IMR-90 (cell line): ENCODE data around the gene CNPY4. TPM values are rescaled to one million over a fixed set of nuclear protein-coding genes. Genes with fewer than 3 reads are reported as not detected.

Source experiments
- ATAC-seq: fragments of 200-7000 bp; cut with Tn5 transposase; 2 replicates; pipeline ENCODE4 v1.9.1; 2020; ENCODE audit warnings: low read depth, mild to moderate bottlenecking, moderate library complexity
- BruUV-seq: library from RNA; stranded (reverse); fragments of 400-500 nt; replicated peaks from 2 replicates; lab custom pipeline; 2021; lab: Mats Ljungman, UMichigan
- CTCF ChIA-PET: fragments of 300-600 bp; formaldehyde crosslinking; extraction: SDS; loops from one replicate; lab custom pipeline; 2021; ENCODE audit warnings: antibody characterized with exemption; lab: Yijun Ruan, JAX
- POLR2A ChIA-PET: fragments of 300-600 bp; sonication (Branson Sonifier 250); formaldehyde crosslinking; loops from one replicate; lab custom pipeline; 2022; ENCODE audit warnings: antibody characterized with exemption; ENCODE audit not compliant: unreplicated experiment; lab: Charles Lee
- DNase-seq: peaks from one replicate; pipeline ENCODE4 v3.0.0; 2013
- H2AFZ ChIP-seq: replicated peaks from 2 replicates; pipeline ENCODE3; 2013; ENCODE audit warnings: low read length, mild to moderate bottlenecking; ENCODE audit not compliant: poor library complexity
- H2AK5ac ChIP-seq: 2 replicates; pipeline ENCODE4 v1.6.1; 2013; ENCODE audit warnings: low read depth, low read length, inconsistent platforms
- H2AK9ac ChIP-seq: replicated peaks from 2 replicates; pipeline ENCODE3; 2013; ENCODE audit warnings: mild to moderate bottlenecking, low read depth, low read length, moderate library complexity; ENCODE audit not compliant: poor library complexity
- H2BK120ac ChIP-seq: 2 replicates; pipeline ENCODE4 v1.6.1; 2013; ENCODE audit warnings: low read depth, low read length, inconsistent platforms
- H2BK15ac ChIP-seq: 3 replicates; pipeline ENCODE4 v1.6.1; 2013; ENCODE audit warnings: low read depth, low read length, inconsistent platforms
- H2BK20ac ChIP-seq: 2 replicates; pipeline ENCODE4 v1.6.1; 2013; ENCODE audit warnings: low read depth, mild to moderate bottlenecking, inconsistent platforms, low read length, moderate library complexity
- H2BK5ac ChIP-seq: 2 replicates; pipeline ENCODE4 v1.6.1; 2013; ENCODE audit warnings: mild to moderate bottlenecking, low read depth, low read length, inconsistent platforms; ENCODE audit not compliant: poor library complexity, severe bottlenecking
- H3K14ac ChIP-seq: replicated peaks from 2 replicates; pipeline ENCODE4 v1.6.1; 2013; ENCODE audit warnings: low read depth, low read length, inconsistent platforms
- H3K18ac ChIP-seq: 2 replicates; pipeline ENCODE4 v1.6.1; 2013; ENCODE audit warnings: low read depth, low read length, control low read depth
- H3K23ac ChIP-seq: 2 replicates; pipeline ENCODE4 v1.6.1; 2013; ENCODE audit warnings: low read depth, low read length, inconsistent platforms
- H3K27ac ChIP-seq: 2 replicates; pipeline ENCODE4 v1.5.1; 2013; ENCODE audit warnings: mild to moderate bottlenecking, control low read depth, low read length; ENCODE audit not compliant: insufficient read depth
- H3K27me3 ChIP-seq: 2 replicates; pipeline ENCODE4 v1.6.1; 2013; ENCODE audit warnings: low read length; ENCODE audit not compliant: control insufficient read depth, insufficient read depth
- H3K36me3 ChIP-seq: 2 replicates; pipeline ENCODE4 v1.6.1; 2013; ENCODE audit warnings: low read length, mixed read lengths; ENCODE audit not compliant: control insufficient read depth, insufficient read depth
- H3K4ac ChIP-seq: 2 replicates; pipeline ENCODE4 v1.6.1; 2013; ENCODE audit warnings: low read depth, low read length, inconsistent platforms
- H3K4me1 ChIP-seq: 2 replicates; pipeline ENCODE4 v1.6.1; 2013; ENCODE audit warnings: low read length, mixed read lengths; ENCODE audit not compliant: control insufficient read depth, insufficient read depth
- H3K4me2 ChIP-seq: 2 replicates; pipeline ENCODE4 v1.6.1; 2013; ENCODE audit warnings: low read depth, mild to moderate bottlenecking, control low read depth, low read length, moderate library complexity
- H3K4me3 ChIP-seq: 2 replicates; pipeline ENCODE4 v1.5.1; 2013; ENCODE audit warnings: low read depth, mild to moderate bottlenecking, control low read depth, low read length, moderate library complexity; ENCODE audit not compliant: insufficient read depth
- H3K56ac ChIP-seq: 2 replicates; pipeline ENCODE4 v1.6.1; 2013; ENCODE audit warnings: low read length, inconsistent platforms; ENCODE audit not compliant: insufficient read depth; ENCODE audit errors: extremely low read depth
- H3K79me1 ChIP-seq, 2 experiments: 2 replicates each; pipeline ENCODE4 v1.6.1; 2013; ENCODE audit warnings: low read length in 2 of 2, inconsistent platforms in 1 of 2, low read depth in 1 of 2
- H3K9ac ChIP-seq: 2 replicates; pipeline ENCODE4 v1.6.1; 2013; ENCODE audit warnings: low read depth, low read length, control low read depth
- H3K9me1 ChIP-seq: 2 replicates; pipeline ENCODE4 v1.6.1; 2013; ENCODE audit warnings: low read length, inconsistent platforms; ENCODE audit not compliant: insufficient read depth
- H3K9me3 ChIP-seq: 2 replicates; pipeline ENCODE4 v1.6.1; 2013; ENCODE audit warnings: low read length; ENCODE audit not compliant: control insufficient read depth, insufficient read depth
- H4K20me1 ChIP-seq: 2 replicates; pipeline ENCODE4 v1.6.1; 2013; ENCODE audit warnings: low read length, inconsistent platforms; ENCODE audit not compliant: insufficient read depth
- H4K5ac ChIP-seq: 2 replicates; pipeline ENCODE4 v1.6.1; 2013; ENCODE audit warnings: mild to moderate bottlenecking, low read depth, low read length, control low read depth
- H4K8ac ChIP-seq, 2 experiments: 2 replicates each; pipeline ENCODE4 v1.6.1; 2013; ENCODE audit warnings: low read depth in 2 of 2, low read length in 2 of 2, control low read depth in 1 of 2, inconsistent platforms in 1 of 2
- H4K91ac ChIP-seq: 2 replicates; pipeline ENCODE4 v1.6.1; 2013; ENCODE audit warnings: low read depth, low read length, inconsistent platforms; ENCODE audit not compliant: insufficient read depth
- BHLHE40 ChIP-seq: fragments of 150-350 bp; IDR thresholded peaks from 2 replicates; pipeline ENCODE4 v1.6.1; 2016; ENCODE audit warnings: mild to moderate bottlenecking, low read depth, low read length
- CEBPB ChIP-seq: IDR thresholded peaks from 2 replicates; pipeline ENCODE4 v1.6.1; 2012; ENCODE audit warnings: low read depth, low read length, improper control_type of control experiment
- CHD1 ChIP-seq: IDR thresholded peaks from 2 replicates; pipeline ENCODE4 v1.6.1; 2012; ENCODE audit warnings: low read depth, low read length, improper control_type of control experiment
- FOS ChIP-seq: fragments of 150-350 bp; IDR thresholded peaks from 2 replicates; pipeline ENCODE4 v1.6.1; 2016; ENCODE audit warnings: low read depth, low read length
- MAFK ChIP-seq: IDR thresholded peaks from 2 replicates; pipeline ENCODE4 v1.6.1; 2012; ENCODE audit warnings: low read depth, low read length, improper control_type of control experiment
- MAZ ChIP-seq: IDR thresholded peaks from 2 replicates; pipeline ENCODE4 v1.6.1; 2012; ENCODE audit warnings: low read depth, mild to moderate bottlenecking, low read length, improper control_type of control experiment, moderate library complexity, borderline replicate concordance
- MXI1 ChIP-seq: IDR thresholded peaks from 2 replicates; pipeline ENCODE4 v1.6.1; 2012; ENCODE audit warnings: low read depth, mild to moderate bottlenecking, low read length, moderate library complexity, borderline replicate concordance
- NFE2L2 ChIP-seq: fragments of 150-350 bp; IDR thresholded peaks from 2 replicates; pipeline ENCODE4 v1.6.1; 2016; ENCODE audit warnings: low read depth, mild to moderate bottlenecking, low read length
- POLR2A ChIP-seq: IDR thresholded peaks from 2 replicates; pipeline ENCODE4 v1.6.1; 2012; ENCODE audit warnings: mild to moderate bottlenecking, low read depth, low read length
- RAD21 ChIP-seq: IDR thresholded peaks from 2 replicates; pipeline ENCODE4 v1.6.1; 2012; ENCODE audit warnings: low read length, improper control_type of control experiment
- RCOR1 ChIP-seq: IDR thresholded peaks from 2 replicates; pipeline ENCODE4 v1.6.1; 2012; ENCODE audit warnings: mild to moderate bottlenecking, low read length, improper control_type of control experiment; ENCODE audit not compliant: insufficient replicate concordance
- RFX5 ChIP-seq: IDR thresholded peaks from 2 replicates; pipeline ENCODE4 v1.8.0; 2012; ENCODE audit warnings: low read depth, mild to moderate bottlenecking, low read length, moderate library complexity
- SMC3 ChIP-seq: fragments of 150-350 bp; IDR thresholded peaks from 2 replicates; pipeline ENCODE4 v1.6.1; 2016; ENCODE audit warnings: low read depth, mild to moderate bottlenecking, antibody characterized with exemption, low read length, moderate library complexity
- WGBS, 2 experiments: methylation state at CpG; one replicate each; pipeline versions ENCODE4 v1.1.5 to v1.1.7; 2013; ENCODE audit warnings: missing lambda C conversion rate in 2 of 2; ENCODE audit not compliant: insufficient read length in 1 of 2; ENCODE audit errors: extremely low coverage in 2 of 2; 5-methylcytosine and 5-hydroxymethylcytosine counted together
- dilution Hi-C: fragments of 300-500 bp; cut with HindIII; formaldehyde crosslinking; loops from one replicate; pipeline ENCODE4 v1.14.3; 2018; ENCODE audit warnings: low sequenced_read_pairs; ENCODE audit not compliant: unreplicated experiment
- in situ Hi-C: fragments of 300-500 bp; cut with MboI; formaldehyde crosslinking; loops from 3 replicates; pipeline ENCODE4 v1.14.3; 2019; ENCODE audit warnings: low sequenced_read_pairs, inconsistent platforms, mixed read lengths
- intact Hi-C: fragments of 100-400 bp; cut with micrococcal nuclease; formaldehyde crosslinking; loops from 2 replicates; pipeline ENCODE4 v1.10.0; 2022
- polyA plus RNA-seq, 3 experiments: library from polyadenylated mRNA; depleted of rRNA; stranded (reverse); fragments of >200 nt; gene quantifications; 2 replicates each; pipeline ENCODE4 v1.2.3, GENCODE V29; 2012; ENCODE audit warnings: low replicate concordance in 1 of 3
- total RNA-seq: library from RNA; depleted of rRNA; stranded (reverse); fragments of >200 nt; gene quantifications from 2 replicates; pipeline ENCODE4 v1.2.3, GENCODE V29; 2012
- TF ChIP-seq, protein P1 (sequence below): conservative IDR thresholded peaks from 2 replicates; pipeline ENCODE4 v1.5.1; 2012; ENCODE audit warnings: mild to moderate bottlenecking, low read depth, low read length, improper control_type of control experiment
- TF ChIP-seq, protein P2 (sequence below): fragments of 150-350 bp; IDR thresholded peaks from 2 replicates; pipeline ENCODE4 v1.6.1; 2016; ENCODE audit warnings: low read depth, mild to moderate bottlenecking, low read length, moderate library complexity, borderline replicate concordance

The CNPY4 gene
- total and polyA plus RNA-seq, 2 of the 4 experiments (the other 2 are of a cell fraction): 13.3 to 21.9 TPM

- peak overlapping the region; percentile 49 for H2AFZ ChIP-seq
- peaks cover 55% of the 10 kb centered on the region for H3K36me3 ChIP-seq
- H2AK5ac ChIP-seq: peak overlapping the region; percentile 27; the same call in 1 of the 2 replicates
- peaks cover 15% of the 10 kb centered on the region for H3K4me1 ChIP-seq
- H4K8ac ChIP-seq: peak overlapping the region in 1 of 2 experiments; percentile 11; a peak in 1 of 4 replicates
- H3K18ac ChIP-seq: no peak overlapping the region
- ChIA-PET CTCF (interaction anchor here (0.9 to 1.6 kb wide), 2 partner anchors 9 to 113 kb away, joined by 3 to 5 read pairs; no protein-coding TSS in a partner anchor), POLR2A (no interaction called here)
- no peak overlapping the region for H3K4me3 ChIP-seq
- no peak overlapping the region; the same call in 1 of the 2 replicates for H3K27ac ChIP-seq
- dilution Hi-C loops: no loop called here
- intact Hi-C loops: no loop called here
- peaks cover 13% of the 10 kb centered on the region for H3K9me1 ChIP-seq
- H2AK9ac ChIP-seq: no peak overlapping the region
- BruUV-seq: TSS peak; percentile 90
- H2BK120ac ChIP-seq: no peak overlapping the region
- H3K27me3 ChIP-seq: no peaks in the 10 kb centered on the region
- 64% methylated on average over 3 of the region's 19 CpGs; no CpG with 5 or more reads in 1 of the 2 experiments for WGBS, 2 experiments
- no peak overlapping the region for H3K4me2 ChIP-seq
- peaks cover 32 to 74% of the 10 kb centered on the region in 2 experiments for H3K79me1 ChIP-seq
- no peak overlapping the region for H3K14ac ChIP-seq
- ATAC-seq (no peak), DNase-seq (peak; percentile 37)
- no peak overlapping the region for H2BK20ac ChIP-seq
- H3K4ac ChIP-seq: peak overlapping the region; percentile 69; the same call in 1 of the 2 replicates
- peak overlapping the region; percentile 12; the same call in 1 of the 2 replicates for H3K23ac ChIP-seq
- no peak overlapping the region for H3K56ac ChIP-seq
- no peak overlapping the region for H2BK15ac ChIP-seq
- no peak overlapping the region for H4K91ac ChIP-seq
- H3K9me3 ChIP-seq: no peaks in the 10 kb centered on the region
- no peak overlapping the region for H3K9ac ChIP-seq
- in situ Hi-C loops: no loop called here
- H2BK5ac ChIP-seq: no peak overlapping the region
- peaks cover 15% of the 10 kb centered on the region for H4K20me1 ChIP-seq
- H4K5ac ChIP-seq: no peak overlapping the region
- TF ChIP-seq SMC3 (no peak), FOS (no peak), MAFK (no peak), RFX5 (no peak), CHD1 (no peak), POLR2A (no peak; the same call in 1 of the 2 replicates), NFE2L2 (no peak), CEBPB (no peak), RCOR1 (no peak), MAZ (no peak), RAD21 (no peak), MXI1 (0 out of 2 replicates have a peak, but pooled peaks have one; percentile 48), BHLHE40 (peak; percentile 79)
- TF ChIP-seq, protein P1, sequence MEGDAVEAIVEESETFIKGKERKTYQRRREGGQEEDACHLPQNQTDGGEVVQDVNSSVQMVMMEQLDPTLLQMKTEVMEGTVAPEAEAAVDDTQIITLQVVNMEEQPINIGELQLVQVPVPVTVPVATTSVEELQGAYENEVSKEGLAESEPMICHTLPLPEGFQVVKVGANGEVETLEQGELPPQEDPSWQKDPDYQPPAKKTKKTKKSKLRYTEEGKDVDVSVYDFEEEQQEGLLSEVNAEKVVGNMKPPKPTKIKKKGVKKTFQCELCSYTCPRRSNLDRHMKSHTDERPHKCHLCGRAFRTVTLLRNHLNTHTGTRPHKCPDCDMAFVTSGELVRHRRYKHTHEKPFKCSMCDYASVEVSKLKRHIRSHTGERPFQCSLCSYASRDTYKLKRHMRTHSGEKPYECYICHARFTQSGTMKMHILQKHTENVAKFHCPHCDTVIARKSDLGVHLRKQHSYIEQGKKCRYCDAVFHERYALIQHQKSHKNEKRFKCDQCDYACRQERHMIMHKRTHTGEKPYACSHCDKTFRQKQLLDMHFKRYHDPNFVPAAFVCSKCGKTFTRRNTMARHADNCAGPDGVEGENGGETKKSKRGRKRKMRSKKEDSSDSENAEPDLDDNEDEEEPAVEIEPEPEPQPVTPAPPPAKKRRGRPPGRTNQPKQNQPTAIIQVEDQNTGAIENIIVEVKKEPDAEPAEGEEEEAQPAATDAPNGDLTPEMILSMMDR: 0 out of 2 replicates have a peak, but pooled peaks have one; percentile 16
- TF ChIP-seq, protein P2, sequence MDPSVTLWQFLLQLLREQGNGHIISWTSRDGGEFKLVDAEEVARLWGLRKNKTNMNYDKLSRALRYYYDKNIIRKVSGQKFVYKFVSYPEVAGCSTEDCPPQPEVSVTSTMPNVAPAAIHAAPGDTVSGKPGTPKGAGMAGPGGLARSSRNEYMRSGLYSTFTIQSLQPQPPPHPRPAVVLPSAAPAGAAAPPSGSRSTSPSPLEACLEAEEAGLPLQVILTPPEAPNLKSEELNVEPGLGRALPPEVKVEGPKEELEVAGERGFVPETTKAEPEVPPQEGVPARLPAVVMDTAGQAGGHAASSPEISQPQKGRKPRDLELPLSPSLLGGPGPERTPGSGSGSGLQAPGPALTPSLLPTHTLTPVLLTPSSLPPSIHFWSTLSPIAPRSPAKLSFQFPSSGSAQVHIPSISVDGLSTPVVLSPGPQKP: no peak
Observed at GRCh38 chr7:100091411-100092181, 27.8 kb upstream of the CNPY4 start.
